ELF-1 (cell line): ENCODE data around the gene TM9SF2.
"Not testable (repeated sequence)": the region's sequence is repeated elsewhere in the genome, so short reads cannot be mapped to it uniquely, and the experiment has no call there.

Source experiments
- DNase-seq: peaks from one replicate; pipeline ENCODE4 v3.0.0-alpha.2; 2016; ENCODE audit warnings: low read depth, low spot score

The TM9SF2 gene

DNA sequence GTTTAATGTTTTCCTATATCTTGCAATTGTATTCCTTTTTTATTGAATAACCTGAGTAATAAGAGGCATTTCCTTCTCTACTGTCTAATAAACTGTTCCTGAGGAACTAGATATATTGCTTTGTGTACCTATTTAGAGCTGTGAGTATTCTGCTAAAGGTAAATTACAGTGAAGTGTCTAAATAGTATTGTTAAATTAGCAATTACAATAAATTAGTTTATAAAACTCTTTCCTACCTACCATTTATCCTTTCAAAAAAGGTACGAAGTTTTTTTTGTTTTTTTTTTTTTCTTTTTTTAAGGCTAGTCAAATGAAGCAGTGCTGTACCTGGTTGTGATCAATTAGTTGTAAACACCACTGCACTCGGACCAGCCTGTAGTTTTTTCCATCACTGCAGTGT lies 34.8 kb downstream of the TM9SF2 start:
- DNase-seq, result no peak

DNA sequence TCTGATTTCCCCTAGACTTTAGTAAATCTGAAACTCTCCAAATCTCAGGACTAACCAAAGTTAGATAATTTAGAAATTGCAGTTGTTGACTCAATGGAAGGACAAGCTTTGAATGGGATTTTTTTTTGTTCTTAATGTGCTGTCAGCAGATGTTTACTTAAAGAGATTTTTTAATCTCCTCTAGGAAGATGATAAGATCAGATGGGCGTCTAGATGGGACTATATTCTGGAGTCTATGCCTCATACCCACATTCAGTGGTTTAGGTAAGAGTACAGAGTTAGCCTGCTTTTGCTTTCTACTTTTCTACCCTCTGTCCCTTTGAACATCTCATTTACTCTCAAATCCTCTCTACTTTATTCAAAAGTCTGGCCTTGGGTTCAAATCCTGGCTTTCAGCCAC lies 39.3 kb downstream of the TM9SF2 start:
- DNase-seq, result no peak

DNA sequence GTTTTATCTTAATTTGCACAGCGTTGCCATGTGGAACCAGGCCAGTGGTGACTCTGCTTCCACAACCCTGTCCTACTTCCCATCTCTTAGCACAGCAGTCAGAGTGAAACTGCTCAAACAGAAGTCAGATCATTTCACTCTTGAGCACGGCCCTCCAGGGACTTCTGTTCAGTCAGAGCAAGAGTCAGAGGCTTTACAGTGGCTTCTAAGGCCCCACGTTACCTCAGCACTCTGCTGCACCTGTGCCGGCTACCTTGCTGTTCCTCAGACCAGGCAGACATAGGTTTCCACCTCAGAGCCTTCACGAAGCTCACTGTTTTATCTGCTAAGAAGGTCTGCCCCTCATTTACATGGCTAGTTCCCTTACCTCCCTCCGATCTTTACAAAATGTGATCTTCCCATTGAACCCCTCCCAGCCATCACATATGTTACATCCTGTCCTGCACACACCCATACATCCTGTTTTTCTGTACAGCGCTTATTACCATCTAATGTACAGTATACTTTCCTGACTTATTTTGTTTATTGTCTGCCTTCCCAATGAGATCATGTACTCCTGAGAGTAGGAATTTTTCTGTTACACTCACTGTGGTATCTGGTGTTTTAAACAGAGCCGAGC lies 41.6 kb downstream of the TM9SF2 start:
- no peak for DNase-seq

DNA sequence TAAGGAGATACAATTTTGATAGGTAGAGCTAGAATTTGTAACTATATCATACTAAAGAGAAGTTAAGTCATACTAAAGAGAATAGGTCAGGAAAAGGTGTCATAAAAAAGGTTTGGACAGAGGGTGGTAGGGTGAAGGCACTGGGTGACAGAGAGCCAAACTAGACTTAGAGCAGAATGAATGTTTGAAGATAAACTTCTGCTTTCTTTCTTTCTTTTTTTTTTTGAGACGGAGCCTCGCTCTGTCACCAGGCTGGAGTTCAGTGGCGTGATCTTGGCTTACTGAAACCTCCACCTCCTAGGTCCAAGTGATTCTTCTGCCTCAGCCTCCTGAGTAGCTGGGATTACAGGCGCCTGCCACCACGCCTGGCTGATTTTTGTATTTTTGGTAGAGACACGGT lies 44.1 kb downstream of the TM9SF2 start:
- no peak for DNase-seq

DNA sequence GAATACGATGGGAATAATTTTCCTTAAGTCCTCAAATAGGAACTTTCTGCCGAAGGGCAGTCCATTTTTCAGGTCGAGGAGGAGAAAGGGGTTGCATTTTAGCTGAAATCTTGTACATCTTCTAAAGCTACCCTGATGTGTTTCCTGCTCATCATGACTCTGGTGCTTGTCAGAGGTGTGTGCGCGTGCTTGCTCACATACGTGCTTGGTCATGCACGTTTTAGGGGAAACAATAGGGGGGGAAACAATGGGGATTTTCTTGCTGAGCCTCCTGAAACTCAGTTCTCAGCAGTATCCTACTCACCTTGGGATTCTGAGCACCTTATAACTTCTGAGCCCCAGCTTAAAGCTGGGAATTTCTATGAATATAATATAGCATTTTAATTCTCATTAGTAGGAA lies 44.7 kb downstream of the TM9SF2 start:
- no peak for DNase-seq

DNA sequence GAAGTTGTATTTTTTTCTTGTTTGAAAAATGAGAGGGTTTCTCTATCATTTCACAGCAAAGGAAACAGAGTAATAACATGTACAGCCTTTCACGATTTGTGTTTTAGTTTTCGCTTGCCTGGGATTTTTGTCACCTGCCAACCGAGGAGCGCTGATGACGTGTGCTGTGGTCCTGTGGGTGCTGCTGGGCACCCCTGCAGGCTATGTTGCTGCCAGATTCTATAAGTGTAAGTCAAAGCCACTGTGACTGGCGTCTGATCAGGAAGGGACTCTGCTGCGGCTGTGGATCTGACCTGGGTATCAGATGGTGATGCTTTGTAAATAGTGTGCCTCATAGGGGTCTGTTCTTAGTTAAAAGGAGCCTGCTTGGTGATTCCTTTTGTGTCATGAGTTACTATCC lies 45.6 kb downstream of the TM9SF2 start:
- DNase-seq, result no peak

DNA sequence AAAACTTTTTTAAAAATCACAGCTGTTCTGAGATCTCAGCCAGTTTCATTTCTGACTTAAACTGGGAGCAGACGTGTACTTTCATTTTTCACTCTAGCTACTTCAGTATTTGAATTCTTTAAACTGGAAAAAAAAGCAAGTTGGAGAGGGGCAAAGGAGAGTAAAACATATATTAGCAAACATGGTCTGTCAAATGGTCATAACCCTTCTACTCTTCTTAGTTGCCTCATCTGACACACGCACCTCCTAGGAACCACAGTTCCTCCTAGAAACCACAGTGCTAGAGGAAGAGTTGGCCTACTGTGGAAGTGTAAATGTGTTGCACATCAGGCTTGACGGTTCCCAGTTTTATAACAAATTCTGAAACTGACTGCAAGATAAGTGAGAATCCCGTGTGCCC lies 47.2 kb downstream of the TM9SF2 start:
- no peak for DNase-seq

DNA sequence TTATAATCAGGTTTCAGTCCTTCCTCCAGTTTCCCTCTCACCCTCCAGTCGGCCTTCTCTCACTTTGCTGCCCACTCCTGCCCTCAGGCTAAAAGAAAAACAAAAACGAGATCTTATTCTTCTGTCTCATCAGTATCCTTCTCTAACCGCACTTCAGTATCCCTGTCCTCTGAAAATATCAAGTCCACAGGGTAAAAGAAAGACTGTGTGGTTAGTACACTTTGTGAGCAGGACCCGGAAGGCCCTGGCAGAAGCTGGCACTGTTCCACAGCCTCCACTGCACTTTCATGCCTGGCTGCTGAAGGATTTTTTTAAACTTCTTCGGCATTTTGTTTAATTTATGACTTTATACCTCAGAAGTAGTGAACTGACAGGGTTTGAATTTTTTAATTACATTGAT lies 51.8 kb downstream of the TM9SF2 start:
- no peak for DNase-seq

DNA sequence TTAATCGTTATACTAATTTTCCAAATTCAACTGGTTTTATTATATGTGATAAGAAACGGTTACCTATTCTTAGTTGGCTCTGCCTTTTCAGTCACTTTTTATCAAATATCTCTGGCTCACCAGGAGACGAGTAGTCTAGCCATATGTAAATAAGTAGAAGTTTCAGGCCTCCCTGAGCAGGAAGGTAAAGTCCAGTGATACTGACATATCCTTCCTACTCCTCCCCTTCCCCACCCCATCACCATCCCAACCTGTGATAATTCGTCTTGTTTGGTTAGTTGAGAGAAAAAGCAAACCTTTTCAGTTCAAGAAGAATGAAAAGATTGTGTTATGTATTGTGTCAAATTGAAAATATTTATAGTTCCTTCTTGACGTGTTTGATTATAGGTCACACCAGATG lies 53.9 kb downstream of the TM9SF2 start:
- DNase-seq, result no peak

DNA sequence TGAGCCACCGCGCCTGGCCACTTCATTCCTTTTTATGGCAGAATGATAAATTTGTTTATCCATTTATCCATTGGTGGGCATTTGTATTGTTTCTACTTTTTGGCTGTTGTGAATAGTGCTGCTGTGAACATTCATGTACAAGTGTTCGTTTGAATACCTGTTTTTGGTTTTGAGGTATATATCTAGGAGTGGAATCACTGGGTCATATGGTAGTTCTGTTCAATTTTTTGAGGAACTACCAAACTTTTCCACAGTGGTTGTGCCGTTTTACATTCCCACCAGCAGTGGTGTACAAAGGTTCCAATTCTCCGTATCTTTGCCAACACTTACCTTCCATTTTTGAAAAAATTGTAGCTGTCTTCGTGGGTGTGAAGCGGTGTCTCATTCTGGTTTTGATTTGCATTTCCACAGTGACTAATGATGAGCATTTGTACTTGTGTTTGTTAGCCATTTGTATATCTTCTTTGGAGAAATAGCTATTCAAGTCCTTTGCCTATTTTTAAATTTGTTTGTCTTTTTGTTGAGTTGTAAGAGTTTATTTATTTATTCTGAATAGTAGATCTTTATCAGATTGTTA lies 55.7 kb downstream of the TM9SF2 start:
- DNase-seq, result no peak

DNA sequence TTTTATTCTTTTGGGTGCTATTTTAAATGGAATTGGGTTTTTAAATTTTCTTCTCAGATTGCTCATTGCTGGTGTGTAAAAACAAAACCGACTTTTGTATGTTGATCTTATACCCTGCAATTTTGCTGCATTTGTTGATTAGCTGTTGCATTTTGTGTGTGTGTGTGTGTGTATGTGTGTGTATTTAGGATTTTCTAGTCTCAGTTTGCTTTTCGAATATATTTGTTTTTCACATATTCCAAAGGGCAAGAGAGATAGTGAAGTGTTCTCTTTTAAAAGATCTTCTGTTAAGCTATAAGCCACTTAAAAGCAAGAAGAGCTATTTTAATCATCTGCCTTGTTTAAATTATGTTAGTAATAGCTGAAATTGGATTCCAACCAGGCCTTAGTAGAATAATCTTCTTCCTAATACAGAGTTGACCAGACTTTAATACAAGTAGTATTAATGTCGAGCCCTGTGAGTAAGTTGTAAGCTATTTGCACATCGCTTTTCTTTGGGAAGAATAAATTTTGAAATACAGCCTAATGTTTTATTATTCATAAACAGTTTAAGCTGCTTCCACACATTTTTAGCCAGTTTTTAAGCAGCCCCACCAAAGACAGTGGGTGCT lies 57.4 kb downstream of the TM9SF2 start:
- no peak for DNase-seq

DNA sequence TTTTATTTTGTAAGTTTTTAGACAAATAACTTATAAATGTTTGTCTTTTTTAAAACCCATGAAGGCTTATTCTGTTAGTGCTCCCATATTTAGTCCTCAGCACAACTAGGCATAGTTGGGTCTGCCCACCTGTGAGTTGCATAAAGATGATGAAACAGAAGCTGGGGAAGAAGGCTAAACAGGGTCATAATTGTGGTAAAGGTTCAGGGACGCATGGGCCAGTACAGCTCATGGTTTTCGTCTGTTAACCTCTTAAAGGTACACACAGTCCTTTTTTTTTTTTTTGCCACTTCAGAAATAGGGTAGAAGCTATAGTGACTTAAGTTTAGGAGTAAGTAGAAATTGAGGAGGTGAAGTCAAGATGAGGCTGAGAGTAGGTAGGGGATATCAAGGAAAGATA lies 58.3 kb downstream of the TM9SF2 start:
- no peak for DNase-seq

DNA sequence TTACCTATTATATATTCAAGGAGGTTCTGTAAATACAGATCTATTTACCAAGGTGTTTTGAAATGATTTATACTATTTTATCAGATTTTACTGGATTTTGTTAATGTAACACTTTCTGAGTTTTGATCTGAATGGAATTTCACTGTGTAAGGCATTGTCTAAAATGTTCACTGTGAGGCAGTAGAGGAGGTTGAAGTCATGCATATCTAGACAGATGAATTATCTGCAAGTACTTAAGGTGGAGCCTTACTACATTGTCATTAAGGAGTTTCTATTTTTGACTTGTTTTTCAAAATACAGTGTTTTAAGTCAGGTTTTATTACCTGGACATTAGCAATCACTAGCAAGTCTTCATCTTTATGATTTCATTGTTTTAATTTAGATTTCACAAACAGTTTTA lies 62.1 kb downstream of the TM9SF2 start:
- DNase-seq, result no peak

DNA sequence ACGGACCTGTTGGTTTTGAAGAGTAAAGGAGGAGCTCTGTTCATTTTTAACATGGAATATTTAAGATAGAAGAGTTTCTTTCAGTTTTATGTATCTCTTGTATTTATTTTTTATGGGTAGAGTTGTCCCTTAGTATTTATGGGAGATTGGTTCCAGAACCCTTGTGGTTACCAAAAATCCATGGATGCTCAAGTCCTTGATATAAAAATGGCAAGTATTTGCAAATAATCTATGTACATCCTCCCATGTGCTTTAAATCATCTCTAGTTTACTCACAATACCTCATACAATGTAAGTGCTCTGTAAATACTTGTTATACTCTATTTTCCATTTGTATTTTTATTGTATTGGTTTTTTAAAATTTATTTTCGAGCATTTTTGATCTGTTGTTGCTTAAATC lies 63.1 kb downstream of the TM9SF2 start:
- DNase-seq, result no peak

DNA sequence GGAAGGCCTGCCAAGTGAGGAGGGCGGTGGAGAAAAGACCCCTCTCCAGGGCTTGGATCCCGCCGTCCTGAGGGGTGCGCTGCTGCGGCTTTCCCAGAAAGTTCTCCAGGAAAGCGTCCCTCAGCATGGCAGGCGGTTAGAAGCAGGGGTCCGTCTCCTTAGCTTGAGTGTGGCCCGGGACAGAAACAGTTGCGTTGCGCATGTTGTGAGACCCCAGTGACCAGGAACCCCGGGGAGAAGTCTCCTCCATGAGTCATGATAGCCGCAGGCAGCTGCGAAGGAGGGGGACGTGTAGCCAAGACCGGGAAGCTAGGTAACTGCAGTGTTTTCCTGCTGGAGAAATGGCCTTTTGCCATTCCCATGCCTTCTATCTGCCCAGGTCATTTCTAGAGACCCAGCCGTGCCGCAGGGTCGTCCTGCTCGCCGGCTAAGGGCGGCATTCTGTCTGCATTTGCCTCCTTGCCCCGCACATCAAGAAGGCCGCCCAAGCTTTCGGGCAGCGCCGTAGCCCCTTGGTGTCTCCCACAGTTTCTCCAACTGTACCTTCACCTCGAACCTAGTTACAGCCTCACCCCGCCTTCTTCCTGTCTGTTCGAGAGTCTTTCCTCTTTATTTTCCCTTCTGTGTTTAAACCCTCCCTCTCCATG lies 64.3 kb downstream of the TM9SF2 start:
- DNase-seq, result peak; percentile 69

DNA sequence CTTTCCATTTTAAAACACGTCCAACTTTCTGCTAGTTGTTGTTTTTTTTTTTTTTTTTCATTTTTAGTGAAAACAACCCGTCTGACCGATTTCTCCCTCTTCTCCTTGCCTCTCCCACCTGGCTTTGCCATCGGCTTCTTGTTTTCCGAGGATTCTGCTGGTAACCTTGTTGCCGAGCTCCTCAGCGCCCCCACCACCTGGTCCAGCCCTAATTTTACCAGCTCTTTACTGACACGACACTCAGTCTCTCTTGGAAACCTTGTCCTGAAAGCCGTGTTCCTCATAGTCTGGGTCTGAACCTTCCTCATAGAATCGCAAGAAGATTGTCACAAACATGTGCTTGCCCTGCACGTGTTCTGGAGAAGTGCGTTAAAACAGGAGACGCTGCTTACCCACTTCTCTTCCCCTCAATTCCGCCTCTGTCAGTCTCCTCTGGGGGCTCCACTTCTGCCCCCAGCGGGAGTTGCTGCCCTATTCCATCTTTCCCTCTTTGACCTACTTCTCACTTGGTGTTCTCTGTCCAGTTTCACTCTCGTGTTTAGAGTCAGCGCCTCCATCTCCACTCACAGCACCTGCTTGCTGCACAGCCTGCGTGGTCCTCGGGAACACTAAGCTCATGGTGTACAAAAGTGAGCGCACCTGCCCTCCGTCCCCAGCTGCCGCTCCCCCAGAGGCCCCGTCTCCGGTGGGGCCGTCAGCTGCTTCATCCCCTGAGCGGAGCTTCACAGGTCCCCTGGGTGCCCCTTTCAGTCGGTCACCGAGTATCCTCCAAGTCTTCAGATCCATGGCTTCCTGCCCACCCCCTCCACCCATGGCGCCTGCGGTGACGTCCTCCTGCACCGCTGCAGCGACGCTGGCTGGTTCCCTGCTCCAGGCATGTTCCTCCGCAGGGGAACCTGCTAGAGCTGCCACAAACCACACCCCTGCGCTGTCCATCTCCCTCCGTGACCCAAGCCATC lies 65.1 kb downstream of the TM9SF2 start:
- no peak for DNase-seq

DNA sequence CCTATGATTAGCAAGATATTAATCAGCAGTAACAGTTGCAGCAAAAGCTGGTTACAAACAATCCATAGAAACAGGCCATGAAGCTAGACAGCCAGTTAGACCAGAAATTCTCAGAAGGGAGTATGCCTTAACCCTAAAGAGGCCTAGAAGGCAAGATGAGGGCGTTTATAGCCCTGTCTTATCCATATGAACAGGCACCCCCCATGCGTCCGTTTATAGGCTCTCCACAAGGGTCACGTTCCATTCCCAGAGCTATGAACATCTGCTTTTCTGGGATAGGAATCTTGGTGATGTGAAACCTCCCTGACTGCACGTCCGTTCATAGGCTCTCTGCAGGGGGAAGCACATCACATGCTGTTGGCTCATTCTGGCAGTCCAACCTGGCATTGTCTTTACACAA lies 67.6 kb downstream of the TM9SF2 start:
- not testable (repeated sequence) for DNase-seq

DNA sequence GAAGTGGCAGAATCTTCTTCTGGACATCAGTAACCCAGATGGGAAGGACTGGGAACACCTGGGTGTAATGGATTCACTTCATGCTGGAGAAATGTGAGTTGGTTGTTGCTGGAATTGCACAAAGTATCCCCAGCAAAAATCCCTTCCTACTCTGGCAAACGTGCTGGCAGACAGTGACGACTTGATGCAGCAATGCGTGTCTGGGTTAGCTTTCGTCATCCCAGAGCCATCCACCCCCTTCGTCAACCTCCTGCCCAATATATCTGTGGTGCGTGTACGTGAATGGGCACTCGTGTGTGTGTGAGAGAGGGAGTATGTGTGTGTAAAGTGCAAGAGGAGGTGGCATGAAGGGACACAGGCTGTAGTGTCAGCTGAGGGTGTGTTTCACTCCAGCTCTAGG lies 70.9 kb downstream of the TM9SF2 start:
- no peak for DNase-seq

DNA sequence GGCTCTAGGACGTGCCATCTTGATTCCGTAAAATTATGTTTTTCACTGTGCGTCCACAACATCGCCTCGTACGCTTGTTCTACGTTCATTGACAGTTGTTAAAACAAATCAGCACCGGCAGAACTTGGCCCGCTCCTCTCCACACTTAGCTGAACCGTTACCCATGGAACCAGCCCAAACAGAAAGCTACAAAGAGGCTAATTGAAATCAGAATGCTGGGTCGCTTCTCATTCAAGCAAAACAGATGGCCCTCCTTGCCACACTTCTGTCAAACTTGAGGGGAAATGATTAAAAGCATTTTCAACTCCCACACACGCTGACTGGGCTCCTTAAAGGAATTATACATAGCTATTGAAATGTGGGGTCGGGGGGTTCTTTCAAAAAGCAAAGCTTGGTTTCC lies 71.6 kb downstream of the TM9SF2 start:
- DNase-seq, result no peak

DNA sequence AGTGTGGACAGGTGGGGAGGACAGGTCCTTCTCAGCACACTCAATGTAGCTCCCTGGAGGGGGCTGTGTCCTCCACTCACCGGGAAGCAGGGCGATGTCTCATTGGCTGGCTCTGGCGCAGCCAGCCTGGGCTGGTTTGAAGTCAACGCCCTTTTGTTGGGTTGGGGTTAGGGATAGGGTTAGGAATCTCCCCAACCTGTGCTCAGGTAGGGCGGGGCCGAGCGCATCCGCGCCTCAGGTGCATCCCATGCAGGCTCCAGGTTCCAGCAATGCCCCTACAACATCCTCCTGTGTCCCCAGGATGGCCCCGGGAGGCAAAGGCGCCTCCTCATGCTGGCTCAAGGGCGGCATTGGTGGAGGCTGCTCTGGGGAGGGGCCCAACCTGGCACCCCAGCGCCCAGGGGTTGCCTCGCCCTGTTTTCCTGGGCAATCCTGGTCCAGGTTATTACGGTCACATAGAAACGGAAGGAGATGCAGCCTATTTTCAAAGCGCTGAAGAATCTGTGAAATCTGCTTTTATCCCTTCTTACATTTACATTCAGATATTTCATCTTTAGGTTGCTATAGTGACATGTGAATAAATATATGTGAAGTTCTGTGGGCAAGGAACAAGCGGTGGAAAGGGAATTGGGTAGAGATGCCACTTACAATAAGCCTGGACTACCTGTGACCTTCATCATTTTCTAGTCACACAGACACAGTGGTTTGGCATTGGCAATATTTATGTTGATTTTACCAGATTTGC lies 74.3 kb downstream of the TM9SF2 start:
- DNase-seq, result no peak
